PFSK-1 (cell line): ENCODE data around the gene SSH2.

Experiments used
- FOXP2 ChIP-seq: optimal IDR thresholded peaks from 2 replicates; pipeline ENCODE3; 2011; ENCODE audit warnings: borderline replicate concordance, control low read depth, inconsistent platforms; ENCODE audit not compliant: insufficient read depth; ENCODE audit errors: extremely low read length, extremely low read depth
- POLR2AphosphoS5 ChIP-seq: IDR thresholded peaks from 2 replicates; pipeline ENCODE4 v1.6.1; 2012; ENCODE audit warnings: low read depth, mild to moderate bottlenecking, control low read depth, low read length, moderate library complexity
- REST ChIP-seq, 2 experiments: IDR thresholded peaks; 2 replicates each; pipeline versions ENCODE4 v1.6.1 to v1.8.0; 2011 to 2012; ENCODE audit warnings: low read depth in 2 of 2, low read length in 2 of 2, control low read depth in 1 of 2, inconsistent platforms in 1 of 2, mild to moderate bottlenecking in 1 of 2, moderate library complexity in 1 of 2; ENCODE audit not compliant: insufficient read depth in 1 of 2
- TAF1 ChIP-seq: IDR thresholded peaks from 2 replicates; pipeline ENCODE4 v1.6.1; 2012; ENCODE audit warnings: low read length, control low read depth, borderline replicate concordance; ENCODE audit not compliant: insufficient read depth

- TF ChIP-seq TAF1 (no peak), POLR2AphosphoS5 (no peak), REST (IDR thresholded peaks at IDR 0.05; ENCODE audit: insufficient read depth in 1 of 2, low read depth in 2 of 2, low read length in 2 of 2) (no peak), FOXP2 (no peak)
Observed at GRCh38 chr17:29698837-29699236, 231.2 kb downstream of the SSH2 start.
